ENCODE data around the gene XPC. TPM values are rescaled to one million over a fixed set of nuclear protein-coding genes. Genes with fewer than 3 reads are reported as not detected.

Gene XPC
- total and polyA plus RNA-seq, 7 donors = 8.1 to 37.5 (median 30.3) TPM

- intact Hi-C loops (cut with DNase I) = no loop called here
Measured at GRCh38 chr3:14158370-14158769, 20.0 kb downstream of the XPC start.

GRCh38 chr3:14157951-14158350, 20.4 kb downstream of the XPC start:
- 97 to 98% methylated on average over 9 of the region's 9 CpGs for WGBS, 2 donors
- Histone ChIP-seq H3K4me3 (no peak overlapping the region), H3K27ac (no peak overlapping the region), H3K4me1 (no peaks in the 10 kb centered on the region), H3K27me3 (no peaks in the 10 kb centered on the region), H3K9me3 (peaks cover 0 to 4% (median 0%) of the 10 kb centered on the region in 4 donors), H3K36me3 (peaks cover 27 to 98% (median 63%) of the 10 kb centered on the region in 4 donors)
- no peak for TF ChIP-seq POLR2A (IDR thresholded peaks at IDR 0.05)
- no peak for TF ChIP-seq CTCF (IDR thresholded peaks at IDR 0.05)
- TF ChIP-seq EP300 (IDR thresholded peaks at IDR 0.05) = no peak
- no peak for TF ChIP-seq POLR2AphosphoS5 (IDR thresholded peaks at IDR 0.05)
- intact Hi-C loops (cut with DNase I) = no loop called here
- DNase-seq = no peak

More at GRCh38 chr3:14158370-14158769, 20.0 kb downstream of the XPC start:
- 94 to 97% methylated on average over 14 of the region's 14 CpGs for WGBS, 2 donors
- Histone ChIP-seq H3K36me3 (peaks cover 30 to 98% (median 64%) of the 10 kb centered on the region in 4 donors), H3K4me3 (no peak overlapping the region), H3K27ac (no peak overlapping the region), H3K4me1 (no peaks in the 10 kb centered on the region), H3K9me3 (peaks cover 0 to 4% (median 0%) of the 10 kb centered on the region in 4 donors), H3K27me3 (no peaks in the 10 kb centered on the region)
- DNase-seq = no peak
- TF ChIP-seq CTCF (IDR thresholded peaks at IDR 0.05) (no peak), POLR2A (IDR thresholded peaks at IDR 0.05) (no peak), POLR2AphosphoS5 (IDR thresholded peaks at IDR 0.05) (no peak), EP300 (IDR thresholded peaks at IDR 0.05) (no peak)

- H3K4me1 ChIP-seq = no peaks in the 10 kb centered on the region
- peaks cover 24 to 98% (median 59%) of the 10 kb centered on the region in 4 donors for H3K36me3 ChIP-seq
- TF ChIP-seq POLR2AphosphoS5 (IDR thresholded peaks at IDR 0.05) = no peak
- H3K9me3 ChIP-seq = peaks cover 0 to 4% (median 0%) of the 10 kb centered on the region in 4 donors
- WGBS, 2 donors = 92 to 97% methylated on average over 13 of the region's 13 CpGs
- H3K27me3 ChIP-seq = no peaks in the 10 kb centered on the region
- intact Hi-C loops (cut with DNase I) = no loop called here
- DNase-seq = no peak
- no peak overlapping the region for H3K27ac ChIP-seq
- no peak overlapping the region for H3K4me3 ChIP-seq
Measured at GRCh38 chr3:14156843-14157561, 21.4 kb downstream of the XPC start.

GRCh38 chr3:14156201-14156600, 22.2 kb downstream of the XPC start:
- DNase-seq = no peak
- no peak for TF ChIP-seq EP300 (IDR thresholded peaks at IDR 0.05)
- no peak for TF ChIP-seq POLR2AphosphoS5 (IDR thresholded peaks at IDR 0.05)
- TF ChIP-seq CTCF (IDR thresholded peaks at IDR 0.05) = no peak
- TF ChIP-seq POLR2A (IDR thresholded peaks at IDR 0.05) = no peak
- Histone ChIP-seq H3K4me3 (no peak overlapping the region), H3K27ac (no peak overlapping the region), H3K9me3 (peaks cover 0 to under 1% (median 0%) of the 10 kb centered on the region in 4 donors), H3K36me3 (peaks cover 24 to 98% (median 54%) of the 10 kb centered on the region in 4 donors), H3K4me1 (no peaks in the 10 kb centered on the region), H3K27me3 (no peaks in the 10 kb centered on the region)
- intact Hi-C loops (cut with DNase I) = no loop called here
- WGBS, 2 donors = 97 to 98% methylated on average over 7 of the region's 7 CpGs

- H3K27me3 ChIP-seq = no peaks in the 10 kb centered on the region
- H3K27ac ChIP-seq = no peak overlapping the region
- no peaks in the 10 kb centered on the region for H3K9me3 ChIP-seq
- H3K36me3 ChIP-seq = peaks cover 16 to 96% (median 45%) of the 10 kb centered on the region in 4 donors
- no peak for TF ChIP-seq POLR2A (IDR thresholded peaks at IDR 0.05)
- no peak for TF ChIP-seq CTCF (IDR thresholded peaks at IDR 0.05)
- no peak for TF ChIP-seq POLR2AphosphoS5 (IDR thresholded peaks at IDR 0.05)
- TF ChIP-seq EP300 (IDR thresholded peaks at IDR 0.05) = no peak
- no peaks in the 10 kb centered on the region for H3K4me1 ChIP-seq
- no peak overlapping the region for H3K4me3 ChIP-seq
- DNase-seq = no peak
- 85 to 91% methylated on average over 7 of the region's 7 CpGs for WGBS, 2 donors
- intact Hi-C loops (cut with DNase I) = no loop called here
Measured at GRCh38 chr3:14154895-14155440, 23.4 kb downstream of the XPC start.
